Measurements from ENCODE around the gene CAST. TPM values are rescaled to one million over a fixed set of nuclear protein-coding genes. Genes with fewer than 3 reads are reported as not detected.

CAST gene
- total RNA-seq, 4 donors from 2014 or later: 321 to 971 (median 445) TPM

GRCh38 chr5:96808868-96809558 lies 146.8 kb downstream of the CAST start:
- no peak for ATAC-seq
- Histone ChIP-seq H3K4me3 (peak overlapping the region; percentile 32 to 98 (median 97)), H3K4me1 (peaks cover 11 to 18% of the 10 kb centered on the region in 2 donors), H3K9me3 (no peaks in the 10 kb centered on the region), H3K27me3 (no peaks in the 10 kb centered on the region), H3K27ac (peak overlapping the region; percentile 99 to 100 (median 100)), H3K36me3 (no peaks in the 10 kb centered on the region)
- intact Hi-C loops (cut with DNase I; ENCODE audit: low total_unique reads) (loop anchor here (2.0 to 10.0 kb wide), 4 partner anchors 60 to 1966 kb away; partner anchors contain the start of genes CAST and RGMB), in situ Hi-C loops (cut with MboI; ENCODE audit: low sequenced_read_pairs in 4 of 4) (no loop called here)
- no peak for TF ChIP-seq POLR2A (IDR thresholded peaks at IDR 0.05)
- TF ChIP-seq CTCF (IDR thresholded peaks at IDR 0.05 in 4 of 5, conservative IDR thresholded peaks at IDR 0.05 in 1 of 5): no peak
- no peak for DNase-seq

- Histone ChIP-seq H3K4me1 (peaks cover 11 to 18% of the 10 kb centered on the region in 2 donors), H3K27me3 (no peaks in the 10 kb centered on the region), H3K4me3 (no peak overlapping the region), H3K9me3 (no peaks in the 10 kb centered on the region), H3K36me3 (no peaks in the 10 kb centered on the region), H3K27ac (no peak overlapping the region)
- TF ChIP-seq POLR2A (IDR thresholded peaks at IDR 0.05) (no peak), CTCF (IDR thresholded peaks at IDR 0.05 in 4 of 5, conservative IDR thresholded peaks at IDR 0.05 in 1 of 5) (no peak)
- ATAC-seq (no peak), DNase-seq (no peak)
- in situ Hi-C loops (cut with MboI; ENCODE audit: low sequenced_read_pairs in 4 of 4): no loop called here
- intact Hi-C loops (cut with DNase I; ENCODE audit: low total_unique reads): loop anchor here (2.0 to 10.0 kb wide), 5 partner anchors 59 to 1965 kb away; partner anchors contain the start of genes CAST and RGMB
These were observed 147.7 kb downstream of the CAST start for GRCh38 chr5:96809921-96810320.

- in situ Hi-C loops (cut with MboI; ENCODE audit: low sequenced_read_pairs in 4 of 4) (no loop called here), intact Hi-C loops (cut with DNase I; ENCODE audit: low total_unique reads) (loop anchor here (5.0 kb wide), 1 partner anchor 349 kb away; no protein-coding TSS in a partner anchor)
- peaks cover 10 to 13% of the 10 kb centered on the region in 2 donors for H3K4me1 ChIP-seq
- TF ChIP-seq CTCF (IDR thresholded peaks at IDR 0.05 in 4 of 5, conservative IDR thresholded peaks at IDR 0.05 in 1 of 5) (no peak), POLR2A (IDR thresholded peaks at IDR 0.05) (no peak)
- no peak overlapping the region for H3K27ac ChIP-seq
- H3K9me3 ChIP-seq: no peaks in the 10 kb centered on the region
- no peaks in the 10 kb centered on the region for H3K27me3 ChIP-seq
- no peak for DNase-seq
- H3K36me3 ChIP-seq: no peaks in the 10 kb centered on the region
- ATAC-seq: no peak
- no peak overlapping the region for H3K4me3 ChIP-seq
These were observed 150.7 kb downstream of the CAST start for GRCh38 chr5:96812851-96813250.

- Histone ChIP-seq H3K36me3 (no peaks in the 10 kb centered on the region), H3K4me1 (peaks cover 4 to 11% of the 10 kb centered on the region in 2 donors), H3K27me3 (no peaks in the 10 kb centered on the region), H3K9me3 (no peaks in the 10 kb centered on the region), H3K4me3 (no peak overlapping the region), H3K27ac (no peak overlapping the region)
- in situ Hi-C loops (cut with MboI; ENCODE audit: low sequenced_read_pairs in 4 of 4) (no loop called here), intact Hi-C loops (cut with DNase I; ENCODE audit: low total_unique reads) (loop anchor here (5.0 kb wide), 1 partner anchor 348 kb away; no protein-coding TSS in a partner anchor)
- ATAC-seq (no peak), DNase-seq (no peak)
- no peak for TF ChIP-seq CTCF (IDR thresholded peaks at IDR 0.05 in 4 of 5, conservative IDR thresholded peaks at IDR 0.05 in 1 of 5)
- TF ChIP-seq POLR2A (IDR thresholded peaks at IDR 0.05): no peak
These were observed 151.9 kb downstream of the CAST start for GRCh38 chr5:96814041-96814440.

Measured in gastrocnemius medialis (tissue), 4 donors.